ENCODE results near the gene BEX4. TPM values are rescaled to one million over a fixed set of nuclear protein-coding genes. Genes with fewer than 3 reads are reported as not detected.

BEX4 gene
- total and polyA plus RNA-seq, 2 of the 13 experiments (the other 11 are each of a cell fraction or from before 2014, with no cell fraction given): not detected

Other genes with a start within 250 kb of the BEX4 start
- gene BEX1, start 150.9 kb upstream of the BEX4 start, total RNA-seq (2016; rRNA removed; fragmentation: Illumina TruSeq; extraction: Trizol): 69.4 and 85.8 TPM in 2 replicates
- gene BEX1, start 150.9 kb upstream of the BEX4 start, polyA plus RNA-seq (2011; rRNA removed): 26.6 and 29.4 TPM in 2 replicates
- not detected in 2 replicates for gene NXF3, start 122.0 kb upstream of the BEX4 start, total RNA-seq (2016; rRNA removed; fragmentation: Illumina TruSeq; extraction: Trizol)
- 0.05 and 0.26 TPM in 2 replicates for gene NXF3, start 122.0 kb upstream of the BEX4 start, polyA plus RNA-seq (2011; rRNA removed)
- gene TCEAL8, start 40.0 kb downstream of the BEX4 start, total RNA-seq (2016; rRNA removed; fragmentation: Illumina TruSeq; extraction: Trizol): 40.8 and 60.5 TPM in 2 replicates
- 12.7 and 20.0 TPM in 2 replicates for gene TCEAL8, start 40.0 kb downstream of the BEX4 start, polyA plus RNA-seq (2011; rRNA removed)
- gene TCEAL5, start 61.6 kb downstream of the BEX4 start, total RNA-seq (2016; rRNA removed; fragmentation: Illumina TruSeq; extraction: Trizol): not detected in 2 replicates
- not detected in 2 replicates for gene TCEAL5, start 61.6 kb downstream of the BEX4 start, polyA plus RNA-seq (2011; rRNA removed)
- gene BEX2, start 95.9 kb downstream of the BEX4 start, total RNA-seq (2016; rRNA removed; fragmentation: Illumina TruSeq; extraction: Trizol): 0.46 TPM in 2 replicates
- gene BEX2, start 95.9 kb downstream of the BEX4 start, polyA plus RNA-seq (2011; rRNA removed): 0.54 TPM in 2 replicates
- not detected in 2 replicates for gene TCEAL7, start 115.1 kb downstream of the BEX4 start, total RNA-seq (2016; rRNA removed; fragmentation: Illumina TruSeq; extraction: Trizol)
- gene TCEAL7, start 115.1 kb downstream of the BEX4 start, polyA plus RNA-seq (2011; rRNA removed): not detected in 2 replicates
- gene TCEAL9, start 141.4 kb downstream of the BEX4 start, total RNA-seq (2016; rRNA removed; fragmentation: Illumina TruSeq; extraction: Trizol): 45.8 and 65.4 TPM in 2 replicates
- 9.3 and 15.8 TPM in 2 replicates for gene TCEAL9, start 141.4 kb downstream of the BEX4 start, polyA plus RNA-seq (2011; rRNA removed)
- 55.8 and 63.4 TPM in 2 replicates for gene BEX3, start 161.4 kb downstream of the BEX4 start, total RNA-seq (2016; rRNA removed; fragmentation: Illumina TruSeq; extraction: Trizol)
- gene BEX3, start 161.4 kb downstream of the BEX4 start, polyA plus RNA-seq (2011; rRNA removed): 38.5 and 50.9 TPM in 2 replicates